Measurements from ENCODE around the gene F8. TPM values are rescaled to one million over a fixed set of nuclear protein-coding genes. Genes with fewer than 3 reads are reported as not detected.

The F8 gene
- total RNA-seq, 2 donors from 2014 or later, result 5.5 to 6.0 TPM

- Histone ChIP-seq H3K9ac (ENCODE audit: extremely low read depth, low read length, poor library complexity, severe bottlenecking) (no peak overlapping the region), H3K27ac (ENCODE audit: low read depth, low read length) (no peak overlapping the region), H3K4me1 (ENCODE audit: control insufficient read depth, insufficient read depth, low read length) (no peaks in the 10 kb centered on the region), H3K9me3 (ENCODE audit: control insufficient read depth, low read length) (peaks cover 5% of the 10 kb centered on the region), H3K27me3 (ENCODE audit: control insufficient read depth, insufficient read depth, low read length, poor library complexity, severe bottlenecking) (no peaks in the 10 kb centered on the region), H3K4me3 (ENCODE audit: low read length) (no peak overlapping the region), H3K36me3 (ENCODE audit: control insufficient read depth, insufficient read depth, low read length) (no peaks in the 10 kb centered on the region)
- no peak for DNase-seq
- no peak for TF ChIP-seq CTCF (conservative IDR thresholded peaks at IDR 0.05)
- H3K4me1 Mint-ChIP-seq, result no peaks in the 10 kb centered on the region
- H3K36me3 Mint-ChIP-seq (ENCODE audit: low read depth), result peaks cover 2% of the 10 kb centered on the region
- peaks cover 5% of the 10 kb centered on the region for H3K27me3 Mint-ChIP-seq (ENCODE audit: insufficient read depth)
- WGBS, 2 experiments (ENCODE audit: insufficient coverage in 1 of 2, insufficient read length in 1 of 2), result 87 to 90% methylated on average over 2 to 3 of the region's 3 CpGs
- no peak overlapping the region for H3K4me3 Mint-ChIP-seq
- H3K27ac Mint-ChIP-seq, result no peak overlapping the region
- peaks cover 53% of the 10 kb centered on the region for H3K9me3 Mint-ChIP-seq
These were observed 113.7 kb downstream of the F8 start for GRCh38 chrX:154908821-154909220.

DNA sequence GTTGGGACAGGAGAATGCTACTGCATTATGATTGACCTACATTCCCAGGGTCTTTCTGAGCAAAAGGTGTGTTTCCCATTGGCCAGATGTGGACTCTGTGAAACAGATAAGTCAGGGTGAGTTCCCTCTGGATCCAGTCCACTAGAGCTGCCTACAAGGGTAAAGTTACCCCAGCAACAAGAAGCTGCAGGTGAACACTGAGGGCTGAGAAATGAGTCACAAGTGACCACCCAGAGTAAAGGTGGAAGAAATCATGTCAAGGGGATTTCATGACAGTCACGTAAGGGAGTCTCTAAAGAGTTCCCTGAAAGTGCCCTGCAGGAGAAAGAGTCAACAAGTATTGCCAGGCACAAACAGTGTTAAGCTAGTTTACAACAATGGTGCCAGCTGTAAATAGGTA is 120.1 kb downstream of the F8 start:
- no peak for DNase-seq
- Histone ChIP-seq H3K9ac (ENCODE audit: extremely low read depth, low read length, poor library complexity, severe bottlenecking) (no peak overlapping the region), H3K27ac (ENCODE audit: low read depth, low read length) (no peak overlapping the region), H3K4me1 (ENCODE audit: control insufficient read depth, insufficient read depth, low read length) (no peaks in the 10 kb centered on the region), H3K36me3 (ENCODE audit: control insufficient read depth, insufficient read depth, low read length) (no peaks in the 10 kb centered on the region), H3K27me3 (ENCODE audit: control insufficient read depth, insufficient read depth, low read length, poor library complexity, severe bottlenecking) (no peaks in the 10 kb centered on the region), H3K4me3 (ENCODE audit: low read length) (no peak overlapping the region), H3K9me3 (ENCODE audit: control insufficient read depth, low read length) (no peaks in the 10 kb centered on the region)
- peaks cover 42% of the 10 kb centered on the region for H3K9me3 Mint-ChIP-seq
- H3K4me1 Mint-ChIP-seq, result no peaks in the 10 kb centered on the region
- WGBS, 2 experiments (ENCODE audit: insufficient coverage in 1 of 2, insufficient read length in 1 of 2), result 67 to 94% methylated on average over 1 of the region's 1 CpG
- H3K36me3 Mint-ChIP-seq (ENCODE audit: low read depth), result no peaks in the 10 kb centered on the region
- no peak overlapping the region for H3K27ac Mint-ChIP-seq
- no peak overlapping the region for H3K4me3 Mint-ChIP-seq
- peaks cover 4% of the 10 kb centered on the region for H3K27me3 Mint-ChIP-seq (ENCODE audit: insufficient read depth)
- no peak for TF ChIP-seq CTCF (conservative IDR thresholded peaks at IDR 0.05)

- no peak overlapping the region for H3K27ac Mint-ChIP-seq
- no peaks in the 10 kb centered on the region for H3K36me3 Mint-ChIP-seq (ENCODE audit: low read depth)
- H3K4me1 ChIP-seq (ENCODE audit: control insufficient read depth, insufficient read depth, low read length), result no peaks in the 10 kb centered on the region
- H3K9me3 ChIP-seq (ENCODE audit: control insufficient read depth, low read length), result no peaks in the 10 kb centered on the region
- DNase-seq, result no peak
- TF ChIP-seq CTCF (conservative IDR thresholded peaks at IDR 0.05), result no peak
- WGBS, 2 experiments (ENCODE audit: insufficient coverage in 1 of 2, insufficient read length in 1 of 2), result 98 to 100% methylated on average over 1 to 4 of the region's 8 CpGs
- no peak overlapping the region for H3K4me3 ChIP-seq (ENCODE audit: low read length)
- no peaks in the 10 kb centered on the region for H3K27me3 ChIP-seq (ENCODE audit: control insufficient read depth, insufficient read depth, low read length, poor library complexity, severe bottlenecking)
- no peaks in the 10 kb centered on the region for H3K36me3 ChIP-seq (ENCODE audit: control insufficient read depth, insufficient read depth, low read length)
- H3K4me3 Mint-ChIP-seq, result no peak overlapping the region
- H3K27ac ChIP-seq (ENCODE audit: low read depth, low read length), result no peak overlapping the region
- H3K9me3 Mint-ChIP-seq, result peaks cover 46% of the 10 kb centered on the region
- H3K4me1 Mint-ChIP-seq, result no peaks in the 10 kb centered on the region
- no peak overlapping the region for H3K9ac ChIP-seq (ENCODE audit: extremely low read depth, low read length, poor library complexity, severe bottlenecking)
- H3K27me3 Mint-ChIP-seq (ENCODE audit: insufficient read depth), result no peaks in the 10 kb centered on the region
These were observed 122.2 kb downstream of the F8 start for GRCh38 chrX:154900323-154900722.
